Kasumi-1 (cell line): ENCODE data around the gene LYSMD1.
"Not testable (repeated sequence)": the region's sequence is repeated elsewhere in the genome, so short reads cannot be mapped to it uniquely, and the experiment has no call there.

ENCODE experiments used
- DNase-seq, 2 experiments: peaks; one replicate each; lab custom pipeline; 2025; lab: John Stamatoyannopoulos, UW

The LYSMD1 gene

GRCh38 chr1:151165738-151166504 lies at the start of gene LYSMD1, which contains the start of gene SCNM1:
Gene LYSMD1 (minus strand): TSS chr1:151165902. CDS start chr1:151165258, 644 bp downstream.
Gene SCNM1 (plus strand): TSS chr1:151166144. CDS start chr1:151166153, 9 bp downstream.
- peak; percentile 98 to 99 for DNase-seq

- DNase-seq, result no peak
Measured at GRCh38 chr1:151213560-151213959, 47.9 kb upstream of the LYSMD1 start.

GRCh38 chr1:151211972-151212705 lies 46.4 kb upstream of the LYSMD1 start:
- no peak for DNase-seq

- no peak for DNase-seq
Measured at GRCh38 chr1:151210830-151211229, 45.1 kb upstream of the LYSMD1 start.

- DNase-seq, result not testable (repeated sequence)
Measured at GRCh38 chr1:151205381-151205965, 39.8 kb upstream of the LYSMD1 start.

- DNase-seq, result no peak
Measured at GRCh38 chr1:151199873-151200581, 34.3 kb upstream of the LYSMD1 start.

- DNase-seq, result peak; percentile 98 to 99
Measured at GRCh38 chr1:151198254-151199127, 32.8 kb upstream of the LYSMD1 start, which contains the start of gene PIP5K1A. Gene PIP5K1A (plus strand): TSS chr1:151198552. CDS start chr1:151198997, 445 bp downstream.

GRCh38 chr1:151197863-151198253 lies 32.2 kb upstream of the LYSMD1 start:
- no peak for DNase-seq

- peak; percentile 90 to 93 for DNase-seq
Measured at GRCh38 chr1:151196292-151196800, 30.6 kb upstream of the LYSMD1 start.

GRCh38 chr1:151194894-151195594 lies 29.3 kb upstream of the LYSMD1 start:
- DNase-seq, result not testable (repeated sequence)

- no peak for DNase-seq
Measured at GRCh38 chr1:151193856-151194255, 28.2 kb upstream of the LYSMD1 start.

- DNase-seq, result no peak
Measured at GRCh38 chr1:151193304-151193703, 27.6 kb upstream of the LYSMD1 start.

GRCh38 chr1:151192047-151192446 lies 26.3 kb upstream of the LYSMD1 start:
- no peak for DNase-seq

GRCh38 chr1:151189637-151190445 lies 24.1 kb upstream of the LYSMD1 start, which contains the start of gene VPS72:
Gene VPS72 (minus strand): TSS chr1:151190197. CDS start chr1:151190121, 76 bp downstream.
- peak; percentile 96 to 97 for DNase-seq

- not testable (repeated sequence) for DNase-seq
Measured at GRCh38 chr1:151188667-151189066, 23.0 kb upstream of the LYSMD1 start.

- DNase-seq, result no peak
Measured at GRCh38 chr1:151187205-151187604, 21.5 kb upstream of the LYSMD1 start.

GRCh38 chr1:151184211-151184610 lies 18.5 kb upstream of the LYSMD1 start:
- DNase-seq, result no peak

- DNase-seq, result no peak
Measured at GRCh38 chr1:151176514-151177045, 10.9 kb upstream of the LYSMD1 start.

- DNase-seq, result peak; percentile 80 to 88
Measured at GRCh38 chr1:151175863-151176262, 10.2 kb upstream of the LYSMD1 start, which contains the start of gene TMOD4. Gene TMOD4 (minus strand): TSS chr1:151175981. CDS start chr1:151174875, 1,106 bp downstream.
